GM19455 (cell line): Measurements from ENCODE around the gene CAMK2G.
"Not testable (repeated sequence)": the region's sequence is repeated elsewhere in the genome, so short reads cannot be mapped to it uniquely, and the experiment has no call there.

ENCODE experiments used
- ATAC-seq: cut with Tn5 transposase; IDR thresholded peaks from one replicate; pipeline ENCODE4 v1.9.1; 2021; ENCODE audit not compliant: unreplicated experiment

The CAMK2G gene

DNA sequence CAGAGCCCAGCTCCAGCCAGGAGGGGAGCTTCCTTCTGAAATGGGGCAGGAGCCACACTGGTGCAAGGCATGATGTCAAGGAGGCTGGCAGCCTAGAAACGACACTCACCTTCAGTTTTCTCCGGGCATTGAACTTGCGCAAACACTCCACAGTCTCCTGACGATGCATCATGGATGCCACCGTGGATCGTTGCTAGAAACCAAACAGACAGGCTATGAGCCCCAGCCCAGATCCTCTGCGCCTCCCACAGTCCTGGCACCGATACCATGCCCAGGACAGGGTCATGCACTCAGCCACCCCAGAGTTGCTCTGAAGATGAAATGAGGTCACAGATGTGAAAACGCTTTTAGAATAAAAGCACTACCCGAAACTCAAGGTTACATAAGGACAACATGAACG lies 32.0 kb downstream of the CAMK2G start:
- ATAC-seq = no peak

GRCh38 chr10:73841526-73842285 lies 32.6 kb downstream of the CAMK2G start:
- ATAC-seq = no peak

- no peak for ATAC-seq
Observed at GRCh38 chr10:73841061-73841421, 33.3 kb downstream of the CAMK2G start.

DNA sequence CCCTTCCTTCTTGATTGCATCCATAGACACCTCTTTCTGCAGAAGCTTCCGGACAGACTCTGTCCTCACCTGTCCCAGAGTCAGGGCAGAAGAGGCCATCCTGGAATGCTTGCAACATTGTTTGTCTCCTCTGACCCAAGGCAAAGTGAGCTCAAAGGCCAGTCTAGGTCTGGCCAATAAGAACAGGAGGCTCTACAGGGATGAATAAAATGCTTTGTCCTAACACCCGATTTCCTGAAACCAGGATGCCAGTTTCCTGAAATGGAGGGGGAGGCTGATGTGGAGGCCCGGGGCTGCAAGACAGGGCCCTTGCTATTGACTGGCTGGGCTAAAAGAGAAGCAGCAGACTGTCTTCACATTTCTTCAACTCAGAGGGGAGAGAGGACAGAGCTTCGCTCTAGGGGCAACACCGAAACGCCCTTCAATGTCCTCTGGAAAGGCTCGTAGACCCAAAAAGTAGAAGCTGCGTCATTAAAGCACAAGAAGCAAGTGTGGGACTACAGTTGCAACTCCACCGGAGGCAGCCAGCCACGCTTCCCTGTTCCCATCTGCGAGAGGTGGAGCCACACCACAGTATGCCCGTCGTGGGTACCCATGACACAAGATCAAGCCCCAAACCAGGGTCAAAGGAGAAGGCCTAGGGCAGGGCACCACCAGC lies 33.8 kb downstream of the CAMK2G start:
- no peak for ATAC-seq

- no peak for ATAC-seq
Observed at GRCh38 chr10:73840056-73840402, 34.3 kb downstream of the CAMK2G start.

DNA sequence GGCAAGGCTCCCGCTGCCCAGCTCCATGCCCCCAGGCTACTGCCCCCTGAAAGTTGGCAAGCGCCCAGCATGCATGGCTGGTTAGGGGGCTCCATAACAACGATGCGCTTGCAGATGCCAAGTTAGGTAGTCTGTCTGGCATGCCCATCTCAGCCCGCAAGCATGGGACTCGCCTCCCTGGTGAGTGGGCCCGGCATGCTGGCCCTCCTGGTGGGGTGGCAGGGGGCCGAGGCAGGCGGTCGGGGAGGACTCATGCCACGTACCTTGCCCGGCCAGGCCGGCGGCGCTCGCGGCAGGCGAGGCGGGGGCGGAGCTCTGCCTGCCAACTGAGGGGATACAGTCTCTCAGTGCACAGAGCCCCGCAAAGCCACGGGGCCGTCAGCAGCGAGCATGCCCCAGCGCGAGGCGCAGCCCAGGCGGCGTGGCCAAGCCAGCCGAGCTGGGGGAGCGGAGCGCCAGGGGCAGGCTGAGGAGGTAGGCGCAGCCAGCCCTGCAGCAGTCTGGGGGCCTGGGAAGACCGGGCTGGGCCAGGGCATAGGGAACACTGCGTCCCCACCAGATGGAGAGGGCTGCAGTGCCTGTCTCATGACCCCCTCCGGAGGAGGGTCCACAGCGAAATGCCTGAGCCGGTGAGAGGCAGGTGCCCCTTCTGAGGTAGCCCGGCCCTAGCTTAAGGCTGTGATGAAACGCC lies 34.9 kb downstream of the CAMK2G start:
- no peak for ATAC-seq

DNA sequence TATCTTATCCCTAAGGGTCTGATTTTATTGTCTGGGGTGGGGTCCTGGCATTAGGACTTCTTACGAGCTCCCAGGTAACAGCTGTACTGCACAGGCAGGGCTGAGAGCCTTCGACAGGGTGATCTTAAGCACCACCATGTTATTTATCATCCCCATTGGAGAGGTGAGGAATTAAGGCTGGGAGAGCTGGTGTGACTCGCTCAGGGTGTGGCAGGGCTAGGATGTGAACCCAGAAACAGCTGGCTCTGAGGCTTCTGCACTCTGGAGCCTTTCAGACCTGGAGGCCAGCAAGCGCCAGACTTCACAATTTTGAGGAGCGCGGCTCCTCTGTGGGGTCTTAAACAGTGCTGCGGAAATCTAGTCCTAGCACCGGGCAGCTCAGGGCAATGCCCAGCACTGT lies 35.5 kb downstream of the CAMK2G start:
- no peak for ATAC-seq

- ATAC-seq = no peak
Observed at GRCh38 chr10:73838008-73838567, 36.3 kb downstream of the CAMK2G start.

- ATAC-seq = no peak
Observed at GRCh38 chr10:73837072-73837471, 37.3 kb downstream of the CAMK2G start.

DNA sequence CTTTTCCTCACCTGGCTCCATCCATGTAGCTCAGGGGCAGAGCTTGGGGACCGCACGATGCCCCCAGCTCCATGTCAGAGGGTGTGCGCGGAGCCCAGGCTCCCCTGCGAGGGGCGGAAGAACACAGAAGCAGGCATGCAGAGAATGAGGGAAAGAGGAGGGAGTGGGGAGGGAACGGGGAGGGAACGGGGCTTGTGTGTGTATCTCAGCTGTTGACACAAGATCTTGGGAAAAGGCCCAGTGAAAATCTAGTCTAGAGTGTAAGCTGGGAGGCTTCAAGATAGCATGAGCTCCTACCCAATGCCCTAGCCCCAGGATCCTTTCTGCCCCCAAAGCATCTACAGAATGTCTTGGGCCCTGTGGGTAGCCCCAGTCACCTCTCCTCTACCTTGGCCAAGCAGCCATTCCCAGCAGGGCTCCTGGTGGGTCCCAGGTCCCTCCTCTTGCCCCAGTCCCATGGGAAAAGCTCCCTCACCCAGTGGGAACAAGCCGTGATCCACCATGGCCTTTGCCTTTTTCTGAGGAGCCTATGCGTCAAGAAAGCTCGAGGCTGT lies 37.9 kb downstream of the CAMK2G start:
- ATAC-seq = no peak

GRCh38 chr10:73829090-73829489 lies 45.3 kb downstream of the CAMK2G start:
- ATAC-seq = not testable (repeated sequence)

GRCh38 chr10:73828161-73828560 lies 46.2 kb downstream of the CAMK2G start:
- no peak for ATAC-seq

DNA sequence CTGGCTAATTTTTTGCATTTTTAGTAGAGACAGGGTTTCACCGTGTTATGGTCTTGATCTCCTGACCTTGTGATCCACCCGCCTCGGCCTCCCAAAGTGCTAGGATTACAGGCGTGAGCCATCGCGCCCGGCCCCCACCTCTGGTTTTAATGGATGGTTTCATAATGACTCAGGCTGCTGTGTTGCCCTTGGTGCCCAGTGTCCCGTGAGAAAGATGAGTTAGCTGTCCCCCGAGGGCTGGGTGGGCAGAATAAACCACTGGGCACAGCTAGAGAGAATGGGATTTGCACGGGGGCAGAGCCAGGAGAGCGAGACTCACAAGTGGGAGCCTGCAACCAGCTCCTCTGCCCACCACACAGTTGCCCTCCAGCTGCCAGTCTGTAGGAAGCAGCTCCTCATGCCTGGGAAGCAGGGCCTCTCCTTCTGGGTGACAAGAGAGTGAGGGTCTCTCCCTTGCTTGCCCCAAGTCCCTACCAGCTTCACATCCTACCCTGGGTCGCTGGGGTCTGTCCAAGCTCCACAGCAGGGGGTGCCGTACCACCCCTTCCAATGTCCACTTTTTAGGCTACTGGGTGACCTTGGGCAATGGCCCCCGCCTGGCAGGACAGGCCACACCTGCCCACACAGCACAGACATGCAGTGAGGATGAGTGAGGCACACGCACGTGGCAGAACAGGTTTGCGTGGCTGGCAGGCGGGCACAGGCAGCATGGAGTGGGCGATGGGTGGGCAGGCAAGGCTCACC lies 46.8 kb downstream of the CAMK2G start:
- no peak for ATAC-seq

- ATAC-seq = no peak
Observed at GRCh38 chr10:73824146-73824725, 50.1 kb downstream of the CAMK2G start.

GRCh38 chr10:73823391-73823790 lies 51.0 kb downstream of the CAMK2G start:
- no peak for ATAC-seq

DNA sequence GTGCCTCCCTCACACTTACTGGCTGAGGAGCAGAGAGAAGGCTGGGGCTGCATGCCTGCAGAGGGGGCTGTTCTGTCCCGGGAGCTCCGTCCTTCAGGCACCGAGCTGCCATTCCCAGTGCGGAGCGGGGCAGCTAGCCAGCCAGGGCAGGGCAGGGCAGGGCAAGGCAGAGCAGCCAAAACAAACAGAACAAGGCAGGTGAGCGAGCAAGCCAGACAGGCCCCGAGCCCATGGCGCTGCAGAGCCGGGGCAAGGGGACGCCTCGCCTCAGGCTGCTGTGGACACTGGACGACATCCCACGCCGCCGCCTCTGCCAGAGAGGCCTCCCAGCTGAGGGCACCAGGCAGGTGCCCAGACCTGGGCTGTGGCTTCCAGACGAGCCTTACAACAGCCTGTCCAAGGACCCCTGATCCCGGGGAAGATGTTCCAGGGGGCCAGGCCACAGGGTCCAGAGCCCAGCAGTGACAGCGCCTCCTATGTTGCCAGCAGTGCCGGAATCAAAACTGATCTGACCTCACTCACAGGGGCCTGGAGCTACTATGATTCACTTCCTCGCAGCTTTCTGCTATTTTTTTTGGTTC lies 54.8 kb downstream of the CAMK2G start:
- no peak for ATAC-seq

DNA sequence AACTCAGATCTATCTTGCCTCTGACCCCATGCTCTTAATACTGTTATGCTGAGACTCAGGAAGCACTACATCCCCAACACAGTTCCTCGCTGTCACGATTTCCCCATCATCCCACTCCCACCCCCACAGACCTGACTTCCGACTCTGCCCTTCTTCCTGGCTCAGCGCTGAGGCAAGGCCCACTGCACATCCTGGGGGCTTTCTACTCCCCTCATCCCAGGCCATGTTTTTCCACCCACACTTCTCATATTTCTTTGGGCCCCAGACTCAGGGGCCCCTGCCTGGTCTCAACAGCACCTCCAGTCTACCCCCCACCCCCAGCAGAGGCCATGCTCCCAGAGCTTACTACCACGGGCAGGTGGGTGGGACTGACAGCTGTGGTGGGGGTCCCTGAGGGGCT lies 55.3 kb downstream of the CAMK2G start:
- ATAC-seq = no peak

GRCh38 chr10:73818402-73818801 lies 56.0 kb downstream of the CAMK2G start:
- no peak for ATAC-seq

DNA sequence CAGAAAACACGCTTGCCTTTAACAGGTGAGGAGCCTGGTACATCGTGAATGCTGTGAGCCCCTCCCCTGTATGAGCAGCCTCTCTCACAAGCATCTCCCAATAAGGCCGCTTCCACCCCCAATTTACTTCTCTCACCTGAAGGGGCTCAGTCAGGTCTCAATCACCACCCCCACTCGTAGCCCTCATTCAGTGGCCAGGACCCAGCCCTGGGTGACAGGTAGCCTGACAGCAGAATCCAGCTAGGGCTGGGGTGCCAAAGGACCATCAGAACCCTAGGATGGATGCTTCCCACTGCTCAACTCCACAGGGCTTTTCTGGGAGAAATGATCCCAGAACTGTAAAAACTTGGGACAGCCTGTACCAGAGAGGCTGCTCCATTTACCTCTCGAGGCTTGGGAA lies 56.5 kb downstream of the CAMK2G start:
- no peak for ATAC-seq
